K562 (cell line): ENCODE results near the gene AP1G2. TPM values are rescaled to one million over a fixed set of nuclear protein-coding genes. Genes with fewer than 3 reads are reported as not detected.

ENCODE experiments used
- ADNP ChIP-seq: fragments of 200-800 bp; sonication (Bioruptor generic); IDR thresholded peaks from 2 replicates; pipeline ENCODE4 v1.6.1; 2016; ENCODE audit warnings: missing genetic modification characterization, missing compliant biosample characterization
- ATF1 ChIP-seq, 2 experiments: fragments of 450-650 bp in 1 of 2; IDR thresholded peaks; 2 replicates each; pipeline ENCODE4 v1.6.1; 2016; ENCODE audit warnings: missing compliant biosample characterization in 1 of 2, missing genetic modification characterization in 1 of 2
- ATF7 ChIP-seq: fragments of 450-650 bp; IDR thresholded peaks from 2 replicates; pipeline ENCODE4 v1.7.1; 2014; ENCODE audit warnings: mild to moderate bottlenecking, moderate library complexity
- CC2D1A ChIP-seq: fragments of 450-650 bp; IDR thresholded peaks from 2 replicates; pipeline ENCODE4 v1.6.1; 2017; ENCODE audit warnings: mild to moderate bottlenecking
- CSDE1 ChIP-seq, 2 experiments: fragments of 450-650 bp; IDR thresholded peaks; 2 replicates each; pipeline ENCODE4 v1.6.1; 2016; ENCODE audit warnings: mild to moderate bottlenecking in 1 of 2
- FOS ChIP-seq: IDR thresholded peaks from 3 replicates; pipeline ENCODE4 v1.6.1; 2011; ENCODE audit not compliant: insufficient read length; ENCODE audit errors: extremely low read depth
- GATA2 ChIP-seq: sonication (generic); formaldehyde crosslinking; IDR thresholded peaks from 2 replicates; pipeline ENCODE4 v1.4.0; 2020; ENCODE audit warnings: mild to moderate bottlenecking, missing genetic modification reagents
- ILF3 ChIP-seq: fragments of 450-650 bp; IDR thresholded peaks from 2 replicates; pipeline ENCODE4 v1.6.1; 2018; ENCODE audit warnings: antibody characterized with exemption, mild to moderate bottlenecking, moderate library complexity, borderline replicate concordance
- JUN ChIP-seq, 2 experiments: sonication (generic) in 1 of 2; formaldehyde crosslinking in 1 of 2; IDR thresholded peaks; 2 replicates each; pipeline versions ENCODE4 v1.6.1 to v1.8.0; 2012 to 2022; ENCODE audit warnings: borderline replicate concordance in 2 of 2, mild to moderate bottlenecking in 2 of 2, improper control_type of control experiment in 1 of 2, low read depth in 1 of 2, low read length in 1 of 2, missing genetic modification reagents in 1 of 2
- MYC ChIP-seq, 2 experiments: fragments of 250-450 bp in 1 of 2; sonication (Bioruptor Pico) in 1 of 2; IDR thresholded peaks; 2 replicates each; pipeline versions ENCODE4 v1.5.1 to v1.6.1; 2012 to 2021; ENCODE audit warnings: low read depth in 2 of 2, borderline replicate concordance in 1 of 2, improper control_type of control experiment in 1 of 2, low read length in 1 of 2, mild to moderate bottlenecking in 1 of 2, moderate library complexity in 1 of 2
- NFIX ChIP-seq: fragments of 250-450 bp; sonication (Bioruptor Pico); IDR thresholded peaks from 2 replicates; pipeline ENCODE4 v1.4.0; 2020; ENCODE audit warnings: low read depth, mild to moderate bottlenecking, moderate library complexity
- NR3C1 ChIP-seq: sonication (generic); formaldehyde crosslinking; IDR thresholded peaks from 2 replicates; pipeline ENCODE4 v1.8.1; 2022; ENCODE audit warnings: missing genetic modification reagents
- RBM39 ChIP-seq: fragments of 200-400 bp; formaldehyde crosslinking; optimal IDR thresholded peaks from 2 replicates; pipeline ENCODE3; 2018; ENCODE audit warnings: low read depth, low read length
- RCOR1 ChIP-seq, 2 experiments: IDR thresholded peaks; 2 replicates each; pipeline ENCODE4 v1.6.1; 2012; ENCODE audit warnings: low read depth in 2 of 2, low read length in 2 of 2, borderline replicate concordance in 1 of 2, improper control_type of control experiment in 1 of 2
- RFX7 ChIP-seq: fragments of 250-450 bp; sonication (Bioruptor Pico); IDR thresholded peaks from 2 replicates; pipeline ENCODE4 v1.5.1; 2021; ENCODE audit warnings: mild to moderate bottlenecking
- SMAD1 ChIP-seq: fragments of 150-350 bp; IDR thresholded peaks from 2 replicates; pipeline ENCODE4 v1.6.1; 2014; ENCODE audit warnings: low read length, low read depth; ENCODE audit not compliant: partially characterized antibody
- SMAD2 ChIP-seq: fragments of 150-350 bp; IDR thresholded peaks from 2 replicates; pipeline ENCODE4 v1.6.1; 2014; ENCODE audit warnings: low read depth, mild to moderate bottlenecking, low read length
- TCF3 ChIP-seq: sonication (generic); formaldehyde crosslinking; IDR thresholded peaks from 2 replicates; pipeline ENCODE4 v1.4.0; 2020; ENCODE audit warnings: mild to moderate bottlenecking, missing genetic modification reagents
- THAP12 ChIP-seq: fragments of 250-450 bp; sonication (Bioruptor Pico); IDR thresholded peaks from 2 replicates; pipeline ENCODE4 v1.9.0; 2021; ENCODE audit warnings: mild to moderate bottlenecking, inconsistent platforms
- TOE1 ChIP-seq, 2 experiments: fragments of 450-650 bp in 1 of 2; sonication (generic) in 1 of 2; formaldehyde crosslinking in 1 of 2; IDR thresholded peaks; 2 replicates each; pipeline versions ENCODE4 v1.7.1 to v1.8.0; 2016 to 2022; ENCODE audit warnings: borderline replicate concordance in 2 of 2, mild to moderate bottlenecking in 2 of 2, antibody characterized with exemption in 1 of 2, inconsistent platforms in 1 of 2, low read depth in 1 of 2, missing genetic modification reagents in 1 of 2, moderate library complexity in 1 of 2
- ZNF24 ChIP-seq: fragments of 450-650 bp; IDR thresholded peaks from 2 replicates; pipeline ENCODE4 v1.6.1; 2016
- ZNF57 ChIP-seq: fragments of 450-650 bp; formaldehyde crosslinking; IDR thresholded peaks from 2 replicates; pipeline ENCODE4 v1.4.0; 2020; ENCODE audit warnings: mild to moderate bottlenecking, moderate library complexity
- ZNF778 ChIP-seq: fragments of 450-650 bp; formaldehyde crosslinking; IDR thresholded peaks from 2 replicates; pipeline ENCODE4 v1.4.0; 2020; ENCODE audit warnings: mild to moderate bottlenecking, moderate library complexity
- polyA plus RNA-seq, 8 experiments: library from polyadenylated mRNA; depleted of rRNA in 4 of 8; stranded (reverse) in 5 of 8; unstranded in 3 of 8; fragments of >200 nt; fragmentation: Nextera tagmentation in 2 of 8; fragmentation: Illumina TruSeq in 1 of 8; extraction: Ambion mirVana in 2 of 8; extraction: Trizol in 1 of 8; gene quantifications; 2 replicates each; pipeline versions ENCODE4 v1.2.1 to v1.2.3, GENCODE V29; 2011 to 2014; ENCODE audit warnings: inconsistent platforms in 1 of 8, missing spikeins in 1 of 8
- total RNA-seq, 7 experiments: library from RNA; depleted of rRNA in 6 of 7; stranded (reverse); fragments of >200 nt in 6 of 7; fragmentation: Illumina TruSeq in 2 of 7; extraction: Trizol in 2 of 7; gene quantifications; 2 replicates each; pipeline versions ENCODE4 v1.2.1 to v1.2.3, GENCODE V29; 2011 to 2021; ENCODE audit warnings: low replicate concordance in 1 of 7
- TF ChIP-seq, protein P1 (sequence below): fragments of 450-650 bp; IDR thresholded peaks from 2 replicates; pipeline ENCODE4 v1.6.1; 2016

The AP1G2 gene
- total and polyA plus RNA-seq, 9 of the 15 experiments (the other 6 are each of a cell fraction or from before 2014, with no cell fraction given): 19.1 to 83.5 (median 33.3) TPM

DNA sequence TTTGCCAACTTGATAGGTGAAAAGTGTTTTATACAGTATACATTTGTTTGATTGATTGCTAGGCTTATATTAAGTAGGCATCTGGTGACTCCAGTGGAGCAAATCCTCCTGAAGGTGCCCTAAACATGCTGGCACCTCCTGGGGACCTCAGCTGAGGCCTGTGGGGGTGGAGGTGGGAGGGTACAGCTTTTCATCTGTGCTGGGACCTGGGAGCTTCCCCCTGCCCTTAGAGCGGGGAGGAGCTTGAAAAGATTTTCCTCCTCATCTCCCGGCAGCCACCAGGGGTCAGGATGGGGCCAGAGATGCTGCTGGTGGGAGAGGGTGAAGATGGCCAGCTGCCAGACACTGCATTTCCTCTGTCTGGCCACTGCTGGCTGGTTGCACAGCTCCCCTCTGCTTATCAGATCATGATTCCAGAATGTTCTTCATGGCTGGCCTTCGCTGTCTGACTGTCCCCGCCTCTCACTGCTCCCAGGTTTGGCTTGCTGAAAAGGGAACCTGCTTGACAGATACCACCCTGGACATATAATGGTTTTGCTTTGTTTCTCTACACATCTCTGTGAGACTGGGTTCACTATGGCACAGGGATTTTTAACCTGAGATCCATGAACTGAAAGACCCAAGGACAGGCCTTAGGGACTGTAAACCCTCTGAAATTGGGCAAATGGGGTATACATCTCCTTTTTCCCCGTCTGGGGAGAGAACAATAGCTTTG, 21.4 kb upstream of the AP1G2 start (continued):
- TF ChIP-seq NR3C1 (CRISPR knock-in tag) (no peak), ADNP (no peak), FOS (no peak), ATF1 (CRISPR knock-in tag; IDR thresholded peaks at IDR 0.05) (no peak), ATF1 (tag; IDR thresholded peaks at IDR 0.05) (0 out of 2 replicates have a peak, but pooled peaks have one; percentile 15), ATF7 (peak; percentile 51; the same call in 1 of the 2 replicates), ZNF778 (CRISPR knock-in tag) (no peak), ILF3 (no peak), MYC (IDR thresholded peaks at IDR 0.05; ENCODE audit: low read depth, low read length) (0 out of 2 replicates have a peak, but pooled peaks have one; percentile 34), MYC (CRISPR knock-in tag; IDR thresholded peaks at IDR 0.05; ENCODE audit: borderline replicate concordance, low read depth) (no peak), JUN (IDR thresholded peaks at IDR 0.05; ENCODE audit: borderline replicate concordance, low read depth, low read length) (0 out of 2 replicates have a peak, but pooled peaks have one; percentile 24), JUN (CRISPR knock-in tag; IDR thresholded peaks at IDR 0.05; ENCODE audit: borderline replicate concordance) (no peak), TCF3 (0 out of 2 replicates have a peak, but pooled peaks have one; percentile 7), GATA2 (CRISPR knock-in tag) (peak; percentile 59; the same call in 1 of the 2 replicates), SMAD1 (peak; percentile 88), SMAD2 (no peak), NFIX (CRISPR knock-in tag) (peak; percentile 53), RFX7 (CRISPR knock-in tag) (no peak), THAP12 (no peak), ZNF24 (no peak), TOE1 (IDR thresholded peaks at IDR 0.05; ENCODE audit: borderline replicate concordance) (no peak), TOE1 (CRISPR knock-in tag; IDR thresholded peaks at IDR 0.05; ENCODE audit: borderline replicate concordance, low read depth) (no peak), ZNF57 (no peak), CC2D1A (peak; percentile 53; the same call in 1 of the 2 replicates), RCOR1 (IDR thresholded peaks at IDR 0.05; ENCODE audit: borderline replicate concordance in 1 of 2, low read depth in 2 of 2, low read length in 2 of 2) (peak in 1 of 2 experiments; percentile 62; a peak in 2 of 4 replicates), CSDE1 (IDR thresholded peaks at IDR 0.05) (no peak), RBM39 (no peak)
- TF ChIP-seq, protein P1, sequence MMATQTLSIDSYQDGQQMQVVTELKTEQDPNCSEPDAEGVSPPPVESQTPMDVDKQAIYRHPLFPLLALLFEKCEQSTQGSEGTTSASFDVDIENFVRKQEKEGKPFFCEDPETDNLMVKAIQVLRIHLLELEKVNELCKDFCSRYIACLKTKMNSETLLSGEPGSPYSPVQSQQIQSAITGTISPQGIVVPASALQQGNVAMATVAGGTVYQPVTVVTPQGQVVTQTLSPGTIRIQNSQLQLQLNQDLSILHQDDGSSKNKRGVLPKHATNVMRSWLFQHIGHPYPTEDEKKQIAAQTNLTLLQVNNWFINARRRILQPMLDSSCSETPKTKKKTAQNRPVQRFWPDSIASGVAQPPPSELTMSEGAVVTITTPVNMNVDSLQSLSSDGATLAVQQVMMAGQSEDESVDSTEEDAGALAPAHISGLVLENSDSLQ: peak; percentile 33; the same call in 1 of the 2 replicates
